ENCODE measurements around the gene KIFAP3. TPM values are rescaled to one million over a fixed set of nuclear protein-coding genes. Genes with fewer than 3 reads are reported as not detected.

Gene KIFAP3
- total RNA-seq, 1 donor from 2014 or later = 7.7 TPM

DNA sequence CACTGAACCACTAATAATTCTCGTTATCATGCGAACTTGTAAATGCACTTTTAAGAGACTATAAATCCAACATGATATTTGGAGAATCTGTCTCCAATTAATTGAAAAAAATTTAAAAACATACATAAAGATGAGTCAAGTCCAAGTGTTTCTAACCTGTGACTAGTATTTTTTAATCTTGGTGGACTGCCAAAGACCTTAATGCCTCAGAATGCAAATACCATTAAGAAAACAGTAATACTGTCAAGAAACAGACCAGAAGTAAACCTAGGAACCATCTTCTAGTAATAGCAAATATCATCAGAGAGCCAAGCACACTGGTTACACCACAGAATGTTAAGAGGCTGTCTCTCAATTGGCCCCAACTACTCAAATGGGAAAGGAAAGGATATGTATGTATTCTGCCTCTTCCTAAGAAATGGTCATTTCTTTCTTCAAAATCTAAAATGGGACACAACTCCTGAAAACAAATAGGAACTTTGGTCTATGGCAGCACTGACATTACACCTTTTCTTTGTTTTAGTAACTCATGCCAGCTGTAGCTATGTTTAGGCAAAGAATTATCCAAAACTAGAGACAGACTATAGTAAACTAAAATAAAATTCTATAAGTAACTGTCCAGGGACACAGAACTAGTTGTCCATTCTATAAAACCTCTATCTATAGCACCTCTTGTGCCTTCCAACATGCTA, 196.5 kb downstream of the KIFAP3 start:
- no peaks in the 10 kb centered on the region for H3K4me1 ChIP-seq
- Mint-ChIP-seq H3K4me1 (no peaks in the 10 kb centered on the region), H3K27ac (no peak overlapping the region), H3K4me3 (no peak overlapping the region), H3K36me3 (peaks cover 30% of the 10 kb centered on the region), H3K27me3 (ENCODE audit: insufficient read depth, low read depth) (no peaks in the 10 kb centered on the region), H3K9me3 (peaks cover 3% of the 10 kb centered on the region)
- H2AFZ ChIP-seq (replicated peaks) = no peak overlapping the region
- H3K27me3 ChIP-seq = no peaks in the 10 kb centered on the region
- no peaks in the 10 kb centered on the region for H3K79me2 ChIP-seq (ENCODE audit: low read depth)
- no peak overlapping the region for H3K9ac ChIP-seq
- H4K20me1 ChIP-seq (ENCODE audit: low read depth) = peaks cover 3% of the 10 kb centered on the region
- H3K36me3 ChIP-seq = peaks cover 9% of the 10 kb centered on the region
- no peaks in the 10 kb centered on the region for H3K9me3 ChIP-seq (ENCODE audit: low read depth)
- no peak overlapping the region for H3K4me3 ChIP-seq
- H3K27ac ChIP-seq = no peak overlapping the region
- H3F3A ChIP-seq (ENCODE audit: low read depth) = no peaks in the 10 kb centered on the region
- DNase-seq (ENCODE audit: low spot score) = no peak
- H3K4me2 ChIP-seq = no peak overlapping the region
- TF ChIP-seq EZH2 (IDR thresholded peaks at IDR 0.05) (no peak), EZH2phosphoT487 (IDR thresholded peaks at IDR 0.05) (no peak)
- TF ChIP-seq, protein P1, sequence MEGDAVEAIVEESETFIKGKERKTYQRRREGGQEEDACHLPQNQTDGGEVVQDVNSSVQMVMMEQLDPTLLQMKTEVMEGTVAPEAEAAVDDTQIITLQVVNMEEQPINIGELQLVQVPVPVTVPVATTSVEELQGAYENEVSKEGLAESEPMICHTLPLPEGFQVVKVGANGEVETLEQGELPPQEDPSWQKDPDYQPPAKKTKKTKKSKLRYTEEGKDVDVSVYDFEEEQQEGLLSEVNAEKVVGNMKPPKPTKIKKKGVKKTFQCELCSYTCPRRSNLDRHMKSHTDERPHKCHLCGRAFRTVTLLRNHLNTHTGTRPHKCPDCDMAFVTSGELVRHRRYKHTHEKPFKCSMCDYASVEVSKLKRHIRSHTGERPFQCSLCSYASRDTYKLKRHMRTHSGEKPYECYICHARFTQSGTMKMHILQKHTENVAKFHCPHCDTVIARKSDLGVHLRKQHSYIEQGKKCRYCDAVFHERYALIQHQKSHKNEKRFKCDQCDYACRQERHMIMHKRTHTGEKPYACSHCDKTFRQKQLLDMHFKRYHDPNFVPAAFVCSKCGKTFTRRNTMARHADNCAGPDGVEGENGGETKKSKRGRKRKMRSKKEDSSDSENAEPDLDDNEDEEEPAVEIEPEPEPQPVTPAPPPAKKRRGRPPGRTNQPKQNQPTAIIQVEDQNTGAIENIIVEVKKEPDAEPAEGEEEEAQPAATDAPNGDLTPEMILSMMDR (IDR thresholded peaks at IDR 0.05) = no peak

DNA sequence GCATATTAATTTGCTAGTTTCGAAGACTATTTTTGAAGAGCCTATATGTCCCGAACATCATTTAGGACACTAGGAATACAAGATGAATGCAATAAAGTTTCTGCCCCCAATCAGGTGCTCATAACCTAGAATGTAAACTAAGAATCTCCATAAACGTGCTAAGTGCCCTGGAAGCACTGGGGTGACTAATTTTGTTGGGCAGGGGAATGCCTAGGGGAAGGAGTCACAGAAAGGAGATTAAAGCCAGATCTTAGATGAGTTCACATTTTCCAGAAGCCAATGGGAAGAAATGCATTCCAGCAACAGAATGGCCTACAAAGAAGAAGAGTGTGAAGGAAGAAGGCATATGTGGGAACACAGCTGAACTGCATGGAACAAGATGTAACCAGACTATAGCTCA, 200.3 kb downstream of the KIFAP3 start:
- H4K20me1 ChIP-seq (ENCODE audit: low read depth) = no peaks in the 10 kb centered on the region
- Mint-ChIP-seq H3K36me3 (peaks cover 51% of the 10 kb centered on the region), H3K4me1 (no peaks in the 10 kb centered on the region), H3K4me3 (no peak overlapping the region), H3K27ac (no peak overlapping the region), H3K9me3 (peaks cover 12% of the 10 kb centered on the region), H3K27me3 (ENCODE audit: insufficient read depth, low read depth) (no peaks in the 10 kb centered on the region)
- no peaks in the 10 kb centered on the region for H3K9me3 ChIP-seq (ENCODE audit: low read depth)
- no peak overlapping the region for H2AFZ ChIP-seq (replicated peaks)
- no peak overlapping the region for H3K27ac ChIP-seq
- no peak overlapping the region for H3K4me2 ChIP-seq
- H3K9ac ChIP-seq = no peak overlapping the region
- no peak for DNase-seq (ENCODE audit: low spot score)
- H3K79me2 ChIP-seq (ENCODE audit: low read depth) = no peaks in the 10 kb centered on the region
- H3K4me1 ChIP-seq = no peaks in the 10 kb centered on the region
- H3F3A ChIP-seq (ENCODE audit: low read depth) = no peaks in the 10 kb centered on the region
- peaks cover 29% of the 10 kb centered on the region for H3K36me3 ChIP-seq
- no peaks in the 10 kb centered on the region for H3K27me3 ChIP-seq
- H3K4me3 ChIP-seq = no peak overlapping the region
- TF ChIP-seq, protein P1 (IDR thresholded peaks at IDR 0.05) = no peak
- TF ChIP-seq EZH2 (IDR thresholded peaks at IDR 0.05) (no peak), EZH2phosphoT487 (IDR thresholded peaks at IDR 0.05) (no peak)

DNA sequence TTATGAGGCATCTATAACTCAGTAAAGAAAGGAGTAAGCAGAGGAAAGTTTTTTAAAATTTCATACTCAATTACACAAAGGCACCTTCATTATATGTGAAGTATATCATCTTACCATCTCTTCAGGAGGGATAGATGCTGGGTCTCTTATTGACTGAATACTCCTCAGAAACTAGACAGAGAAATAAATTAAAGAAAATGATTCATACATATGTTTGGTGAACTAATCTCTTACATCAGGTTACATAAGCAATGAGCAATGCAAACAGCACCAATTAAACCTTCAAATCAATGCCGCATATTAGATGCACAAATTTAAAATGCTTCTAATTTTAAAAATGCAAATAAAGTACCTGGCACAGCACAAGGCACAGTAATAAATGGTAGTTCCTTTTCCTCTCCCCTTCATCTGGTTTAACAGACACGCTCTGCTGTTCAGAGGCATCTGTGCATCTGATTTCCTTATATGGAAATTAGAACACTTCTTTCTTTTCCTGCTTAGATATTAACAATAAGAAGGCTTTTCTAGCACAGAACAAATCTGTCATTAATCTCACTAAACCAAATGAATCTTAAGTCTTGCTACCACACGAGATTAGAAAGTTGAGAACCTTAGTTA, 200.8 kb downstream of the KIFAP3 start:
- Histone ChIP-seq H3K4me2 (no peak overlapping the region), H3K9ac (no peak overlapping the region), H3K4me1 (no peaks in the 10 kb centered on the region), H3K9me3 (ENCODE audit: low read depth) (no peaks in the 10 kb centered on the region), H3K4me3 (no peak overlapping the region), H3F3A (ENCODE audit: low read depth) (no peaks in the 10 kb centered on the region), H3K79me2 (ENCODE audit: low read depth) (no peaks in the 10 kb centered on the region), H3K36me3 (peaks cover 29% of the 10 kb centered on the region), H3K27me3 (no peaks in the 10 kb centered on the region), H2AFZ (replicated peaks) (no peak overlapping the region), H3K27ac (no peak overlapping the region), H4K20me1 (ENCODE audit: low read depth) (no peaks in the 10 kb centered on the region)
- TF ChIP-seq, protein P1 (IDR thresholded peaks at IDR 0.05) = no peak
- TF ChIP-seq EZH2 (IDR thresholded peaks at IDR 0.05) = no peak
- no peak for TF ChIP-seq EZH2phosphoT487 (IDR thresholded peaks at IDR 0.05)
- Mint-ChIP-seq H3K27me3 (ENCODE audit: insufficient read depth, low read depth) (no peaks in the 10 kb centered on the region), H3K4me3 (no peak overlapping the region), H3K36me3 (peaks cover 51% of the 10 kb centered on the region), H3K9me3 (peaks cover 12% of the 10 kb centered on the region), H3K27ac (no peak overlapping the region), H3K4me1 (no peaks in the 10 kb centered on the region)
- no peak for DNase-seq (ENCODE audit: low spot score)

Data from neural progenitor cell (in vitro differentiated cells).